ENCODE measurements around the gene SH2D4B.

Gene SH2D4B

GRCh38 chr10:80504158-80504811 lies 33.4 kb upstream of the SH2D4B start:
- no peak for DNase-seq

GRCh38 chr10:80504897-80505465 lies 32.7 kb upstream of the SH2D4B start:
- DNase-seq, result no peak

GRCh38 chr10:80506189-80506575 lies 31.5 kb upstream of the SH2D4B start:
- DNase-seq, result no peak

- no peak for DNase-seq
These were observed 30.7 kb upstream of the SH2D4B start for GRCh38 chr10:80506836-80507487.

- no peak for DNase-seq
These were observed 28.6 kb upstream of the SH2D4B start for GRCh38 chr10:80509108-80509402.

- no peak for DNase-seq
These were observed 28.1 kb upstream of the SH2D4B start for GRCh38 chr10:80509403-80510161.

DNA sequence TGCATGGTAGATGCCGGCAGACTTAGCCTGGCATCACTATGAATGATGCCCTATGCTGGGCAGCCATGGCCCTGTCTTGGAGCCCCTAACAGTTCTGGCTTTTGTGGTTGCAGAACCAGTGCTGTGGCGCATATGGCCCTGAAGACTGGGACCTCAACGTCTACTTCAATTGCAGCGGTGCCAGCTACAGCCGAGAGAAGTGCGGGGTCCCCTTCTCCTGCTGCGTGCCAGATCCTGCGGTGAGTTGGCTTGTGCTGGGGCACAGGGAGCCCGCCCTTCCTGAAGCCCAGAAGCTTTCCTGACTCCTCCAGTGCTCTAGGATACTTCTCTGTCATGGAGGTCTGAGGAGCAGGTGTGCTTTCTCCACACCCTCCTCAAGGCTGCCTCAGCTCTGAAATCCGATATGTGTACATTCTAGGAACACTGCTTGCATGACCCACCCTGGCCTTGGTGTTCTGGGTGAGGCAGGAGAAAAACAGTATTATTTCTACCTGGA lies 25.6 kb upstream of the SH2D4B start:
- no peak for DNase-seq

DNA sequence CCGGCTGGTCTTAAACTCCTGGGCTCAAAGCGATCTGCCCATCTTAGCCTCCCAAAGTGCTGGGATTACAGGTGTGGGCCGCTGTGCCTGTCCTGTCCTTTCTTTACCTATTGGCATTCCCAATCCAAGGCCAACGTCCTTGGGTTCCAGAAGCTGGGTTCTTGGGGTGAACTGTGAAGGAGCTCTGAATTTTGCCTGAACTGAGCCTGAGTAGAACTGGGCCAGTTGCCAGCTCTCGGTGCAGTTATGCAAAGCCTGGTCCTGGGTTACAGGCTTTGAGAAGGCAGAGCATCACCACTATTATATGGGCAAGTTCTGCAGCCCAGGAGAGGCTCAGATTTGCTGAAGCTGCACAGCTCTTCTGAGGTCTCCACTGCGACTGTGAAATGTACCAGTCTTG lies 24.6 kb upstream of the SH2D4B start:
- DNase-seq, result no peak

DNA sequence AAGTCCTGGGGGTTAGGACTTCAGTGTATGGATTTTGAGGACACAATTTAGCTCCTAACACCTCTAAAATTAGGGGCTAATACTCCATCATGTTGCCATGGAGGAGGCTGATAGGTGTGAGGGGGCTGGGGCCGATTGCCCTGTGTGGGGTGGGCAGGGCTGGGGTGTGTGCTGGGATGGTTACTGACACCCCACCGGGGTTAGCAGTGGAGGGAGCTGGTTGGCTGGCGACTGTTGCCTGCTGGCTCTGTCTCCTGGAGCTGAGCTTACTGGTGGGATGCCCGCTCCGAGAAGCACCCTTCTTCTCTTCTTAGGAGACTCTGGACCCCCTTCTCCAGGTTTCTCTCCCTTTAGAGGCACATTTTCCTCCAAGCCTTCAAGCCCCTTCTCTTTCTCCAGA lies 22.2 kb upstream of the SH2D4B start:
- no peak for DNase-seq

DNA sequence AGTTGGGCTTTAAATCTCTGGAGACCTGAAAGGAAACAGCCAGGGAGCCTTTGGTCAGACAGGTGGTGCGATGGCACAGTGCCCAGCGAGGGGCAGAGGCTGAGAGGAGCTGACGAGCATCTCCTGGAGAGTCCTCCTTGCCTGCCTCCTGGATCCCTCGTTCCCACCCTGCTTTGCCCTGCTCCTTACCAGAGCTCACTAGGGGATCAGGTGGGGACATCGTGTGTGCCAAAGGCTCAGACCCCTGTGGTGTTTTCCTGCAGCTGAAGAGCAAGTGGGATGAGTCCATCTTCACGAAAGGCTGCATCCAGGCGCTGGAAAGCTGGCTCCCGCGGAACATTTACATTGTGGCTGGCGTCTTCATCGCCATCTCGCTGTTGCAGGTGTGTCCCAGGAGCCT lies 21.8 kb upstream of the SH2D4B start:
- no peak for DNase-seq

- no peak for DNase-seq
These were observed 21.1 kb upstream of the SH2D4B start for GRCh38 chr10:80516506-80517075.

DNA sequence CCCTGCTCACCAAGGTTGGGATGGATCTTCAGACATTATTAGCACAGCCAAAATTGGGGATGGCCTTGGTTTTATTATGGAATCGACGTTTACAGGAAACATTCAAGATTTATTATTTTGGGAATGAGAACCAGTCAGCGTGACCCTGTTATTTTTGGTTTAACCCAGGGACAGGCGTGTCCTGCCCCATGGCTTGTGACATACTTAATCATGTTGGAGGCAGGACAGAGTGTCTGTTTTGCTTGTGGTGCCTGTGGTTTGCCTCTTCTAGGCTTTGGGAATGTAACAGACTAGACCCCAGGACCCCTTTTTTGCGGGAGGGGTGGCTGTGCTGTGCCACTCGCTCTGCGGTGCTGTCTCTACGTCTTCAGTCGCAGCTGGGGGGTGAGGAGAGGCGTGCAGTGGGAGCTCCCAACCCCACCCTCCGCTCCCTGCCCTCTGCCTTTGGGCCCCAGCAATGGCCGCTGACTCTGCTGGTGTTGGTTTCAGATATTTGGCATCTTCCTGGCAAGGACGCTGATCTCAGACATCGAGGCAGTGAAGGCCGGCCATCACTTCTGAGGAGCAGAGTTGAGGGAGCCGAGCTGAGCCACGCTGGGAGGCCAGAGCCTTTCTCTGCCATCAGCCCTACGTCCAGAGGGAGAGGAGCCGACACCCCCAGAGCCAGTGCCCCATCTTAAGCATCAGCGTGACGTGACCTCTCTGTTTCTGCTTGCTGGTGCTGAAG lies 20.1 kb upstream of the SH2D4B start:
- no peak for DNase-seq

GRCh38 chr10:80518143-80518806 lies 19.4 kb upstream of the SH2D4B start:
- no peak for DNase-seq

- no peak for DNase-seq
These were observed 18.8 kb upstream of the SH2D4B start for GRCh38 chr10:80518807-80519360.

- DNase-seq, result no peak
These were observed 17.6 kb upstream of the SH2D4B start for GRCh38 chr10:80519936-80520650.

GRCh38 chr10:80520661-80521470 lies 16.8 kb upstream of the SH2D4B start:
- DNase-seq, result no peak

GRCh38 chr10:80522756-80523363 lies 14.8 kb upstream of the SH2D4B start:
- DNase-seq, result no peak

- DNase-seq, result no peak
These were observed 13.9 kb upstream of the SH2D4B start for GRCh38 chr10:80523773-80524172.

DNA sequence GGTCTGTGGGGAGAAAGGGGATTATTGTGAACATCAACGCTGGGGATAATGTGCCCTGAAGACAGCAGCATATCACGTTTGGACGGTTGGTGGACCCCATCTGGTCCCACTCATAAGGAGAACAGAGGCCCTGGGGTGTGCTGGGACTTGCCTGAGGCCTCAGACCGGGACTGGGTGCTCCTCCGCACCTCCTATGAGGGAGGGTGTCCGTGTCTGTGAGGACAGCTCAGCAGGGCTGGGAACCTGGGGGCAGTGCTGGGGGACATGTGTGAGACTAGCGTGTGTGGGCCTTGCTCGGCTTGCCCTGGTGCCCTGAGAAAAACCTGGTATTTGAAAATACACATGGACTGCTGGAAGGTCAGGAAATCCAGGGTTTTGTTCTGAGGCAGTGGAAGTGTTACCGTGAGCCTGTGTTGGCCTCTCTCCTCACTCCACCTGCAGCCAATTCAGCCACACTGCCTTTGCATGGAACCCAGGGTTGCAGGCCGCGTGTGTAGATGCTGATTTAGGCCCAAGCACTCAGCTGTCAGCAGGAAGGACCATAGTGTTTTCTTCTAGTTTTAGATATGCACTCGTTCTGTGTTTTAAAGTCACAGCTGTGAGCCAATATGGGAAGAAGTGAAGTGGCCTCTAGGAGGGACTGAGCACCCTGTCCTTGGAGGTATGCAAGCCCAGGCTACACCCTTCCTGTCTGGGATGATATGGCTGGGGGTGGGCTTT lies 13.4 kb upstream of the SH2D4B start:
- no peak for DNase-seq

Data from hippocampal formation (tissue), 2 donors.